Activated CD4-positive, alpha-beta T cell treated with anti-CD3 and anti-CD28 coated beads, Interleukin-2, amount 50 U/mL, for 16 hours (primary cell): ENCODE data around the gene FXYD5.
"Not testable (repeated sequence)": the region's sequence is repeated elsewhere in the genome, so short reads cannot be mapped to it uniquely, and the experiment has no call there.

Experiments
- DNase-seq: peaks from one replicate; pipeline ENCODE4 v3.0.0-alpha.2; 2020

FXYD5 gene

GRCh38 chr19:35138305-35138892 lies 16.1 kb upstream of the FXYD5 start, which contains the start of gene FXYD1:
FXYD1 (plus strand) TSS chr19:35138824; CDS start chr19:35140080, 1,256 bp downstream.
- no peak for DNase-seq

- DNase-seq = no peak
These were observed 14.2 kb upstream of the FXYD5 start for GRCh38 chr19:35140207-35140961.

GRCh38 chr19:35140962-35141836 lies 13.3 kb upstream of the FXYD5 start:
- peak; percentile 97 for DNase-seq

- DNase-seq = no peak
These were observed 12.5 kb upstream of the FXYD5 start for GRCh38 chr19:35141837-35142605.

DNA sequence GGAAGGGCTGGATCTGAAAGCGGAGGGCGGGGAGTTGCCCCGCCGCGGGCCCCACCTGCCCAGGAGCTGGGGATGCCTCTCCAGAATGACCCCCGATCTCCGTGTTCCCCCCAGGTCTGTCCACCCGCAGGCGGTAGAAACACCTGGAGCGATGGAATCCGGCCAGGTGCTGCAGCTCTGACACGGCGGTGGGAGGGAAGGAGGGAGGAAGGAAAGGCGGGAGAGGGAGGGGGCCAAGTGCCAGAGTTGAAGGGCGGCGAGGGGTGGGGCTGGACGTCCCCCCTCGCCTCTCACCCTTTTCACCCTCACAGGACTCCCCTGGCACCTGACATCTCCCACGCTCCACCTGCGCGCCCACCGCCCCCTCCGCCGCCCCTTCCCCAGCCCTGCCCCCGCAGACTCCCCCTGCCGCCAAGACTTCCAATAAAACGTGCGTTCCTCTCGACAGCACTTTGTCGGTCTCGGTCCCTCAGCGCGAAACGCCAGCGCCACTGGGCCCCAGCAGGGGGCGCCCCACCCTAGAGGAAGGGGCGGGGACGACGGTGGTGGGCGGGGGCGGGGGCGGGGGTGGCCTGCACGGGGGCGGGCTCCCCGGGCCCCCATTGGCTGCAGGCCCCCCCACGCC lies 11.8 kb upstream of the FXYD5 start:
- DNase-seq = peak; percentile 69

- no peak for DNase-seq
These were observed 11.3 kb upstream of the FXYD5 start, which contains the start of gene FXYD7 for GRCh38 chr19:35143231-35143715. FXYD7 (plus strand) TSS chr19:35143255; CDS start chr19:35143334, 79 bp downstream.

GRCh38 chr19:35143818-35144217 lies 10.7 kb upstream of the FXYD5 start:
- no peak for DNase-seq

GRCh38 chr19:35144259-35144599 lies 10.3 kb upstream of the FXYD5 start:
- no peak for DNase-seq

GRCh38 chr19:35144600-35145436 lies 9.7 kb upstream of the FXYD5 start:
- DNase-seq = no peak

- DNase-seq = no peak
These were observed 7.6 kb upstream of the FXYD5 start for GRCh38 chr19:35146746-35147459.

DNA sequence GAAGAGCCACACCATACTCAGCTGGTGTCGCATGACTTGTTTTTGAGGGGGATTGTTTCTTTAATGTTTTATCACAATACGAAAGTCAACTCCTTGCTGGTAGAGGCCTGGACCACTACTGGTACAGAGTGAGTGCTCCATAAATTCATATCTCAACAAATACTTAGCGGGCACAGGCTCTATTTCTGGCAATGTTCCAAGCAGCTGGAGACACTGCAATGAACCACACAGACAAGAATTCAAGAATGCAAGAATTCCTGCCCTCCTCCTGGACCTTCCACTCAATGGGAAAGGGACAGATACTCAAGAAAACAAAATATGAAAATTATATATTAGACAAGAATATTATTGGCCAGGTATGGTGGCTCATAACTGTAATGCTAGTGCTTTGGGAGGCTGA lies 5.1 kb upstream of the FXYD5 start:
- no peak for DNase-seq

- DNase-seq = no peak
These were observed 4.1 kb upstream of the FXYD5 start for GRCh38 chr19:35150445-35150844.

GRCh38 chr19:35151273-35152065 lies 3.1 kb upstream of the FXYD5 start:
- DNase-seq = no peak

- DNase-seq = not testable (repeated sequence)
These were observed 1.4 kb upstream of the FXYD5 start for GRCh38 chr19:35153129-35153522.

- peak; percentile 78 for DNase-seq
These were observed 622 bp upstream of the FXYD5 start for GRCh38 chr19:35153701-35154524.

- DNase-seq = peak; percentile 37
These were observed 906 bp downstream of the FXYD5 start for GRCh38 chr19:35155441-35155840.

- DNase-seq = no peak
These were observed 1.6 kb downstream of the FXYD5 start for GRCh38 chr19:35155981-35156672.

GRCh38 chr19:35156673-35157014 lies 2.1 kb downstream of the FXYD5 start:
- DNase-seq = no peak
